Mesenchymal stem cell (in vitro differentiated cells and primary cell): ENCODE results near the gene RIMBP3C. TPM values are rescaled to one million over a fixed set of nuclear protein-coding genes. Genes with fewer than 3 reads are reported as not detected.
"Not testable (repeated sequence)": the region's sequence is repeated elsewhere in the genome, so short reads cannot be mapped to it uniquely, and the experiment has no call there.

Experiments used
- DNase-seq: peaks from one replicate; pipeline ENCODE4 v3.0.0-alpha.2; 2013
- H2AFZ ChIP-seq: one replicate; pipeline ENCODE4 v1.6.1; 2013; ENCODE audit warnings: low read depth, mild to moderate bottlenecking, control low read depth, inconsistent platforms, low read length, moderate library complexity
- H2AK5ac ChIP-seq: 2 replicates; pipeline ENCODE4 v1.6.1; 2013; ENCODE audit warnings: low read length, moderate library complexity, mild to moderate bottlenecking, inconsistent platforms; ENCODE audit not compliant: severe bottlenecking
- H2BK120ac ChIP-seq: one replicate; pipeline ENCODE4 v1.6.1; 2013; ENCODE audit warnings: low read depth, mild to moderate bottlenecking, inconsistent platforms, low read length, moderate library complexity
- H2BK12ac ChIP-seq, 2 experiments: one replicate each; pipeline ENCODE4 v1.6.1; 2013; ENCODE audit warnings: inconsistent platforms in 2 of 2, low read length in 2 of 2, mild to moderate bottlenecking in 2 of 2, moderate library complexity in 2 of 2, control low read depth in 1 of 2
- H2BK15ac ChIP-seq: one replicate; pipeline ENCODE4 v1.6.1; 2013; ENCODE audit warnings: mild to moderate bottlenecking, low read depth, inconsistent platforms; ENCODE audit not compliant: poor library complexity, severe bottlenecking
- H2BK5ac ChIP-seq: 2 replicates; pipeline ENCODE4 v1.6.1; 2013; ENCODE audit warnings: low read depth, mild to moderate bottlenecking, low read length, control low read depth, inconsistent platforms; ENCODE audit not compliant: poor library complexity, severe bottlenecking
- H3K14ac ChIP-seq, 2 experiments: one replicate each; pipeline ENCODE4 v1.6.1; 2013; ENCODE audit warnings: inconsistent platforms in 2 of 2, low read length in 2 of 2, control low read depth in 1 of 2, mild to moderate bottlenecking in 1 of 2, moderate library complexity in 1 of 2
- H3K18ac ChIP-seq, 2 experiments: one replicate each; pipeline ENCODE4 v1.6.1; 2013; ENCODE audit warnings: inconsistent platforms in 2 of 2, low read length in 2 of 2, control low read depth in 1 of 2, low read depth in 1 of 2, mild to moderate bottlenecking in 1 of 2
- H3K23ac ChIP-seq, 2 experiments: one replicate each; pipeline ENCODE4 v1.6.1; 2013; ENCODE audit warnings: inconsistent platforms in 2 of 2, low read length in 2 of 2, mild to moderate bottlenecking in 2 of 2, moderate library complexity in 2 of 2, control low read depth in 1 of 2
- H3K27ac ChIP-seq: 2 replicates; pipeline ENCODE4 v1.5.1; 2013; ENCODE audit warnings: mild to moderate bottlenecking, moderate library complexity, low read length, control low read depth, inconsistent platforms; ENCODE audit not compliant: poor library complexity, severe bottlenecking
- H3K27me3 ChIP-seq, 2 experiments: 2 replicates each; pipeline versions ENCODE4 v1.6.1 to v1.7.0; 2013; ENCODE audit warnings: low read length in 2 of 2, mild to moderate bottlenecking in 2 of 2, moderate library complexity in 2 of 2, control low read depth in 1 of 2, inconsistent platforms in 1 of 2; ENCODE audit not compliant: control insufficient read depth in 1 of 2, insufficient read depth in 1 of 2
- H3K36me3 ChIP-seq, 2 experiments: 2 replicates each; pipeline versions ENCODE4 v1.6.1 to v1.7.0; 2013; ENCODE audit warnings: low read length in 2 of 2, control low read depth in 1 of 2, inconsistent platforms in 1 of 2, low read depth in 1 of 2, mild to moderate bottlenecking in 1 of 2; ENCODE audit not compliant: insufficient read depth in 2 of 2, control insufficient read depth in 1 of 2
- H3K4ac ChIP-seq, 2 experiments: one replicate each; pipeline ENCODE4 v1.6.1; 2013; ENCODE audit warnings: inconsistent platforms in 2 of 2, low read length in 2 of 2, mild to moderate bottlenecking in 2 of 2, moderate library complexity in 2 of 2, control low read depth in 1 of 2, low read depth in 1 of 2
- H3K4me1 ChIP-seq: 2 replicates; pipeline ENCODE4 v1.6.1; 2013; ENCODE audit warnings: low read depth, low read length, control low read depth; ENCODE audit not compliant: control insufficient read depth, insufficient read depth
- H3K4me2 ChIP-seq: 2 replicates; pipeline ENCODE4 v1.6.1; 2013; ENCODE audit warnings: low read length, mild to moderate bottlenecking, inconsistent platforms; ENCODE audit not compliant: poor library complexity, severe bottlenecking
- H3K4me3 ChIP-seq, 2 experiments: 2 replicates each; pipeline versions ENCODE4 v1.5.1 to v1.7.0; 2013; ENCODE audit warnings: low read length in 2 of 2, mild to moderate bottlenecking in 2 of 2, control low read depth in 1 of 2, low read depth in 1 of 2; ENCODE audit not compliant: insufficient read depth in 1 of 2
- H3K79me1 ChIP-seq: replicated peaks from 2 replicates; pipeline ENCODE4 v1.6.1; 2013; ENCODE audit warnings: mild to moderate bottlenecking, control low read depth, low read length, inconsistent platforms; ENCODE audit not compliant: poor library complexity, severe bottlenecking
- H3K9ac ChIP-seq: 2 replicates; pipeline ENCODE4 v1.7.0; 2013; ENCODE audit warnings: mild to moderate bottlenecking, low read length, moderate library complexity
- H3K9me3 ChIP-seq: 2 replicates; pipeline ENCODE4 v1.7.0; 2013; ENCODE audit warnings: mild to moderate bottlenecking, low read length; ENCODE audit not compliant: control insufficient read depth
- H4K8ac ChIP-seq: one replicate; pipeline ENCODE4 v1.6.1; 2013; ENCODE audit warnings: inconsistent platforms, mild to moderate bottlenecking, low read length, moderate library complexity
- H4K91ac ChIP-seq: one replicate; pipeline ENCODE4 v1.6.1; 2013; ENCODE audit warnings: mild to moderate bottlenecking, low read length, inconsistent platforms
- WGBS: methylation state at CpG from one replicate; pipeline ENCODE4 v1.1.7; 2013; ENCODE audit warnings: mixed read lengths; 5-methylcytosine and 5-hydroxymethylcytosine counted together
- polyA plus RNA-seq, 2 experiments: library from polyadenylated mRNA; stranded (reverse); fragments of 200-250 nt; gene quantifications; one replicate each; pipeline ENCODE4 v1.2.3, GENCODE V29; 2013

The RIMBP3C gene
- polyA plus RNA-seq (2013, experiment 1 of 2), result 0.11 TPM
- 0.11 TPM for polyA plus RNA-seq (2013, experiment 2 of 2)

- H3K4me2 ChIP-seq, H3K27ac ChIP-seq, H2AFZ ChIP-seq, DNase-seq, H4K8ac ChIP-seq, H2BK12ac ChIP-seq, H3K36me3 ChIP-seq, H2BK5ac ChIP-seq, H2AK5ac ChIP-seq, H3K14ac ChIP-seq, H3K4me1 ChIP-seq, H3K4me3 ChIP-seq, H3K9me3 ChIP-seq, H3K4ac ChIP-seq, H2BK15ac ChIP-seq, H2BK120ac ChIP-seq, H4K91ac ChIP-seq, H3K79me1 ChIP-seq, H3K9ac ChIP-seq, H3K27me3 ChIP-seq, H3K23ac ChIP-seq, H3K18ac ChIP-seq: not testable (repeated sequence)
- WGBS, result no CpG with 5 or more reads among the region's 4 CpGs
Measured at GRCh38 chr22:21551361-21551760, at the start of gene RIMBP3C. RIMBP3C (minus strand) TSS chr22:21551461; CDS start chr22:21550976, 485 bp downstream.

- H3K27me3 ChIP-seq, result no peaks in the 10 kb centered on the region
- no peak overlapping the region for H3K4me2 ChIP-seq
- H2BK5ac ChIP-seq, result no peak overlapping the region
- H2AK5ac ChIP-seq, result no peak overlapping the region
- no peaks in the 10 kb centered on the region for H3K9me3 ChIP-seq
- H3K14ac ChIP-seq, result no peak overlapping the region
- WGBS, result 94% methylated on average over 5 of the region's 6 CpGs
- H4K8ac ChIP-seq, result no peak overlapping the region
- H4K91ac ChIP-seq, result no peak overlapping the region
- no peak overlapping the region for H3K23ac ChIP-seq
- no peak overlapping the region for H2AFZ ChIP-seq
- H2BK12ac ChIP-seq, result no peak overlapping the region
- H3K18ac ChIP-seq, result no peak overlapping the region
- no peak overlapping the region for H3K27ac ChIP-seq
- no peak overlapping the region for H2BK15ac ChIP-seq
- H3K9ac ChIP-seq, result no peak overlapping the region
- no peak for DNase-seq
- H3K36me3 ChIP-seq, result peaks cover 31 to 33% of the 10 kb centered on the region in 2 experiments
- no peak overlapping the region for H3K4me3 ChIP-seq
- H3K4ac ChIP-seq, result no peak overlapping the region
- no peak overlapping the region for H2BK120ac ChIP-seq
- no peaks in the 10 kb centered on the region for H3K79me1 ChIP-seq
- peaks cover 2% of the 10 kb centered on the region for H3K4me1 ChIP-seq
Measured at GRCh38 chr22:21599053-21599893, 48.0 kb upstream of the RIMBP3C start.

GRCh38 chr22:21598302-21598701 is 47.0 kb upstream of the RIMBP3C start:
- WGBS, result 100% methylated on average over 1 of the region's 3 CpGs
- Histone ChIP-seq H3K4me3 (no peak overlapping the region), H3K18ac (no peak overlapping the region), H3K79me1 (no peaks in the 10 kb centered on the region), H3K36me3 (peaks cover 41 to 42% of the 10 kb centered on the region in 2 experiments), H3K9ac (no peak overlapping the region), H2BK120ac (no peak overlapping the region), H2BK5ac (no peak overlapping the region), H3K27ac (no peak overlapping the region), H4K8ac (no peak overlapping the region), H4K91ac (no peak overlapping the region), H3K9me3 (no peaks in the 10 kb centered on the region), H3K4me2 (no peak overlapping the region), H2BK12ac (no peak overlapping the region), H2BK15ac (no peak overlapping the region), H3K14ac (no peak overlapping the region), H2AFZ (no peak overlapping the region), H3K27me3 (no peaks in the 10 kb centered on the region), H3K4ac (no peak overlapping the region), H2AK5ac (no peak overlapping the region), H3K4me1 (peaks cover 5% of the 10 kb centered on the region), H3K23ac (no peak overlapping the region)
- no peak for DNase-seq

- not testable (repeated sequence) for H2BK15ac ChIP-seq, H3K79me1 ChIP-seq, H3K23ac ChIP-seq, H2AFZ ChIP-seq, H3K4ac ChIP-seq, H3K9ac ChIP-seq, H2BK120ac ChIP-seq, H3K14ac ChIP-seq, H3K18ac ChIP-seq, H3K27me3 ChIP-seq, H3K9me3 ChIP-seq, H4K8ac ChIP-seq, H2BK12ac ChIP-seq, H3K4me2 ChIP-seq, H2AK5ac ChIP-seq, H2BK5ac ChIP-seq, H4K91ac ChIP-seq, H3K27ac ChIP-seq, DNase-seq, H3K4me3 ChIP-seq
- peaks cover 45 to 48% of the 10 kb centered on the region in 2 experiments for H3K36me3 ChIP-seq
- 96% methylated on average over 12 of the region's 13 CpGs for WGBS
- H3K4me1 ChIP-seq, result peaks cover 11% of the 10 kb centered on the region
Measured at GRCh38 chr22:21596356-21597135, 45.3 kb upstream of the RIMBP3C start.
